Activated T-cell treated with anti-CD3 and anti-CD28 coated beads, Interleukin-2, amount 50 U/mL, for 24 hours (primary cell): ENCODE measurements around the gene NAPEPLD.
"Not testable (repeated sequence)": the region's sequence is repeated elsewhere in the genome, so short reads cannot be mapped to it uniquely, and the experiment has no call there.

ENCODE experiments used
- DNase-seq: peaks from one replicate; pipeline ENCODE4 v3.0.0-alpha.2; 2020
- H3K27ac Mint-ChIP-seq: 2 replicates; pipeline ENCODE4 v1.8.0; 2020; ENCODE audit warnings: mild to moderate bottlenecking, mixed read lengths
- H3K27me3 Mint-ChIP-seq: 2 replicates; pipeline ENCODE4 v1.8.0; 2020; ENCODE audit warnings: mixed read lengths
- H3K36me3 Mint-ChIP-seq: 2 replicates; pipeline ENCODE4 v1.8.0; 2020; ENCODE audit warnings: low read depth, mixed read lengths
- H3K4me1 Mint-ChIP-seq: 2 replicates; pipeline ENCODE4 v1.8.0; 2020; ENCODE audit warnings: low read depth, mixed read lengths
- H3K4me3 Mint-ChIP-seq: 2 replicates; pipeline ENCODE4 v1.8.0; 2020; ENCODE audit warnings: mild to moderate bottlenecking, moderate library complexity, mixed read lengths
- H3K9me3 Mint-ChIP-seq: 2 replicates; pipeline ENCODE4 v1.8.0; 2020; ENCODE audit warnings: mixed read lengths

The NAPEPLD gene

GRCh38 chr7:103075337-103075918 is 73.5 kb downstream of the NAPEPLD start:
- H3K4me3 Mint-ChIP-seq = peak overlapping the region; percentile 97
- H3K27me3 Mint-ChIP-seq = no peaks in the 10 kb centered on the region
- H3K4me1 Mint-ChIP-seq = peaks cover 54% of the 10 kb centered on the region
- H3K27ac Mint-ChIP-seq = peak overlapping the region; percentile 97
- H3K9me3 Mint-ChIP-seq = no peaks in the 10 kb centered on the region
- peaks cover 42% of the 10 kb centered on the region for H3K36me3 Mint-ChIP-seq
- peak; percentile 87 for DNase-seq

GRCh38 chr7:103074519-103075336 is 74.2 kb downstream of the NAPEPLD start, which contains the start of the genes ARMC10 and FBXL13:
Gene ARMC10 (plus strand): TSS chr7:103075140. CDS start chr7:103075273, 133 bp downstream.
Gene FBXL13 (minus strand): TSS chr7:103074796.
- H3K27me3 Mint-ChIP-seq = no peaks in the 10 kb centered on the region
- H3K9me3 Mint-ChIP-seq = no peaks in the 10 kb centered on the region
- H3K4me1 Mint-ChIP-seq = peaks cover 52% of the 10 kb centered on the region
- H3K27ac Mint-ChIP-seq = peak within 1 kb of the TSS; percentile 97
- H3K4me3 Mint-ChIP-seq = peak within 1 kb of the TSS; percentile 97
- peak; percentile 97 for DNase-seq
- peaks cover 39% of the 10 kb centered on the region for H3K36me3 Mint-ChIP-seq

- peak overlapping the region; percentile 94 for H3K27ac Mint-ChIP-seq
- H3K36me3 Mint-ChIP-seq = peaks cover 34% of the 10 kb centered on the region
- H3K4me1 Mint-ChIP-seq = peaks cover 49% of the 10 kb centered on the region
- DNase-seq = no peak
- H3K27me3 Mint-ChIP-seq = no peaks in the 10 kb centered on the region
- H3K9me3 Mint-ChIP-seq = no peaks in the 10 kb centered on the region
- peak overlapping the region; percentile 97 for H3K4me3 Mint-ChIP-seq
Observed at GRCh38 chr7:103073989-103074518, 74.8 kb downstream of the NAPEPLD start.

DNA sequence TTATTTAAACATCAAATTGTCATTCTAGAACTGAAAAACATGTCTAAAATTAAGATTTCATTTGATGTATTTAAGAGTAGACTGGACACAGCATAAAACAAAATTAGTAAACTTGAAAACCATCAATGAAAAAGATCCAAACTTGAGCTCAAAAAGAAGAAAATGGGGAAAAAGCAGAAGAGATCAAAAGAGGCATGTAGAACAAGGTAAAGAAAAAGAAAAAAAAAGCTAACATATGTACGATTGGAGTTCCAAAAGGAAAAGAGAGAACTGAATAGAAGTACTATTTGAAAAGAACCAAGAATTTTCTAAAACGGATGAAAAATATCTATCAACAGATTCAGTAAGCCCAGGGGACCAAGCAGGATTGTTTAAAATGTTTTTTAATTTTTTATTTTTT is 77.9 kb downstream of the NAPEPLD start:
- H3K27ac Mint-ChIP-seq = no peak overlapping the region

DNA sequence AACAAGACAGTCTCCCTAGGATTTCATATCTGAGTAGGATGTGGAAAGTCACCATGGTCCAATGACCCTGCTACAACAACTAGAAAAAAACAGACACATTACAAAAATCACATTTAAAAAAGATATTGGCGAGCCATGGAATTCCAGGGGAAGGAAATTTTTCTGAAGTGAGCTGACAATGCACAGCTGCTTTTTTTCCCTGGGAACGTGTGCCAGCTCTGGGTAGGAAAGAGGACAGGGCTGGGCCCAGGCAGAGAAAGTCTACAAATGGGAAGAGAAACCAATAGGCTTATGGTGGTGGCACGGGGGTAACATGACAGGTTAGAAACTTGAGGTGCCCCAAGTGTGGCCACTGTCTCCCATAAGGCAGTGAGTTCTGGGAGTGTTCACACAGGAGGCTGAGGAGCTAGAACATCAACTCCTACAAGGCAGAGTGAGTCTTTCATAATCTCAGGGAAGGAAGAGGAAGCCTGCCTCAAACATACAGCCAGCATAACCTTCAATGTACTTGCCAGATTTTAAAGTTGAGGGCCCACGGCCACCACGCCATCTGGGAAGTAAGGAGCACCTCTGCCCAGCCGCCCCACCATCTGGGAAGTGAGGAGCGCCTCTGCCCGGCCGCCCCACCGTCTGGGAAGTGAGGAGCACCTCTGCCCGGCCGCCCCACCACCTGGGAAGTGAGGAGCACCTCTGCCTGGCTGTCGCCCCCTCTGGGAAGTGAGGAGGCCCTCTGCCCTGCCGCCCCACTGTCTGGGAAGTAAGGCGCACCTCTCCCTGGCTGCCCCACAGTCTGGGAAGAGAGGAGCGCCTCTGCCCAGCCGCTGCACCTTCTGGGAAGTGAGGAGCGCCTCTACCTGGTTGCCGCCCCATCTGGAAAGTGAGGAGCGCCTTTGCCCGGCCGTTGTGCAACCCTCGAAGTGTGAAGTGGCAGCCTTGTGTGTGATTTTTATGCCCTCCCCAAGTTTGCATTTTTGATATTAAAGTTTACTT is 80.2 kb downstream of the NAPEPLD start:
- H3K9me3 Mint-ChIP-seq = no peaks in the 10 kb centered on the region
- peaks cover 6% of the 10 kb centered on the region for H3K4me1 Mint-ChIP-seq
- no peak overlapping the region for H3K27ac Mint-ChIP-seq

More for the DNA sequence above, 77.9 kb downstream of the NAPEPLD start:
- Mint-ChIP-seq H3K4me3 (no peak overlapping the region), H3K4me1 (peaks cover 23% of the 10 kb centered on the region), H3K36me3 (peaks cover 8% of the 10 kb centered on the region), H3K27me3 (no peaks in the 10 kb centered on the region), H3K9me3 (no peaks in the 10 kb centered on the region)
- DNase-seq = no peak

GRCh38 chr7:103065667-103066066 is 83.2 kb downstream of the NAPEPLD start:
- peaks cover 1% of the 10 kb centered on the region for H3K4me1 Mint-ChIP-seq
- peak; percentile 60 for DNase-seq
- no peaks in the 10 kb centered on the region for H3K9me3 Mint-ChIP-seq

More for the DNA sequence above, 80.2 kb downstream of the NAPEPLD start:
- Mint-ChIP-seq H3K36me3 (no peaks in the 10 kb centered on the region), H3K4me3 (no peak overlapping the region), H3K27me3 (no peaks in the 10 kb centered on the region)
- DNase-seq = no peak

GRCh38 chr7:103063895-103064294 is 85.0 kb downstream of the NAPEPLD start:
- H3K4me3 Mint-ChIP-seq = no peak overlapping the region
- no peaks in the 10 kb centered on the region for H3K9me3 Mint-ChIP-seq
- no peaks in the 10 kb centered on the region for H3K36me3 Mint-ChIP-seq
- no peak overlapping the region for H3K27ac Mint-ChIP-seq
- H3K4me1 Mint-ChIP-seq = peaks cover 1% of the 10 kb centered on the region
- H3K27me3 Mint-ChIP-seq = no peaks in the 10 kb centered on the region
- no peak for DNase-seq

More at GRCh38 chr7:103065667-103066066, 83.2 kb downstream of the NAPEPLD start:
- H3K36me3 Mint-ChIP-seq = no peaks in the 10 kb centered on the region
- no peaks in the 10 kb centered on the region for H3K27me3 Mint-ChIP-seq
- no peak overlapping the region for H3K27ac Mint-ChIP-seq
- H3K4me3 Mint-ChIP-seq = no peak overlapping the region

DNA sequence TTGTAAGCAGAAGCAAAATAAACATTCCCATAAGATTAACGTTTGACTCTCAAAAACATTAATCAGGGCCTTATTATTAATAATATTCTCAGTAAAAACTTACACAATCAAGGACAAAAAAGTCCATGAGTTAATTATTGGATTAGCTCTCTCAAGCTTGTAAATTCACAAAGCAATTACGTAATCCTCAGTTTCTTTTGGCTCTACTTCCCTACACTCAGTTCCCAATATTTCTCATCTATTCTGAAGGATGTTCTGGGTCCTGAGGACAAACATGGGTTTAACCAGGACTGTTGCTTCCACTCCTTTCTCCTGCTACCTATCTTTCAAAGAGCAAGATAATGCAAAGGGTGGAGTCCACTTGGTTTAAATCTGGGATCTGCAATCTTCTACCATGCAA is 89.4 kb downstream of the NAPEPLD start:
- no peak overlapping the region for H3K4me3 Mint-ChIP-seq
- no peaks in the 10 kb centered on the region for H3K27me3 Mint-ChIP-seq
- H3K9me3 Mint-ChIP-seq = no peaks in the 10 kb centered on the region
- H3K36me3 Mint-ChIP-seq = no peaks in the 10 kb centered on the region
- peaks cover 1% of the 10 kb centered on the region for H3K4me1 Mint-ChIP-seq
- no peak overlapping the region for H3K27ac Mint-ChIP-seq
- DNase-seq = no peak

DNA sequence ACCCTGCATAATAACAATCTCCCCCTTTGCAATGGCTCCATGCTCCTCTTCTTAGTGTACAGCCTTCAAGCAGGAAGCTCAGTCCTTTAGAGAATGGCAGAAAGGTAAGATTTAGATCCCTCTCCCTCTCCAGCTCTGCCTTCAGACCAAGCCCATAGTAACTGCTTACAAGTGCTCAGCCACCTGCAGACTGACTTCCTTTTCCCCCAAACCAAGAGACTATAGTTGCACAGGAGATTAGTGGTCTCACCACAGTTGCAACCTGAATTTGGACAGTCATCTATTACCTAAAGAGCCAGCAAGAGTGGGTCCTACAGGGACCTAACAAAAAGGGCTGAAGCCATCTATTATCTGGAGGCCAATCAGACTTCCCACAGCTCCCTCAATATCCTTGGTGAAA is 90.8 kb downstream of the NAPEPLD start:
- H3K27ac Mint-ChIP-seq = no peak overlapping the region

GRCh38 chr7:103056006-103056405 is 92.9 kb downstream of the NAPEPLD start:
- not testable (repeated sequence) for DNase-seq, H3K27me3 Mint-ChIP-seq, H3K36me3 Mint-ChIP-seq, H3K4me3 Mint-ChIP-seq, H3K27ac Mint-ChIP-seq, H3K9me3 Mint-ChIP-seq, H3K4me1 Mint-ChIP-seq

More for the DNA sequence above, 90.8 kb downstream of the NAPEPLD start:
- H3K4me1 Mint-ChIP-seq = peaks cover 1% of the 10 kb centered on the region
- no peaks in the 10 kb centered on the region for H3K9me3 Mint-ChIP-seq
- H3K27me3 Mint-ChIP-seq = no peaks in the 10 kb centered on the region
- DNase-seq = no peak
- H3K4me3 Mint-ChIP-seq = no peak overlapping the region
- H3K36me3 Mint-ChIP-seq = no peaks in the 10 kb centered on the region

- peaks cover 4% of the 10 kb centered on the region for H3K36me3 Mint-ChIP-seq
- no peak overlapping the region for H3K4me3 Mint-ChIP-seq
- H3K4me1 Mint-ChIP-seq = no peaks in the 10 kb centered on the region
- no peak for DNase-seq
- no peak overlapping the region for H3K27ac Mint-ChIP-seq
- no peaks in the 10 kb centered on the region for H3K27me3 Mint-ChIP-seq
- no peaks in the 10 kb centered on the region for H3K9me3 Mint-ChIP-seq
Observed at GRCh38 chr7:103051519-103051918, 97.4 kb downstream of the NAPEPLD start.
